IMR-90 (cell line): ENCODE results near the gene USP9X.

ENCODE experiments used
- CEBPB ChIP-seq: IDR thresholded peaks from 2 replicates; pipeline ENCODE4 v1.6.1; 2012; ENCODE audit warnings: low read depth, low read length, improper control_type of control experiment
- CHD1 ChIP-seq: IDR thresholded peaks from 2 replicates; pipeline ENCODE4 v1.6.1; 2012; ENCODE audit warnings: low read depth, low read length, improper control_type of control experiment
- MAFK ChIP-seq: IDR thresholded peaks from 2 replicates; pipeline ENCODE4 v1.6.1; 2012; ENCODE audit warnings: low read depth, low read length, improper control_type of control experiment
- MXI1 ChIP-seq: IDR thresholded peaks from 2 replicates; pipeline ENCODE4 v1.6.1; 2012; ENCODE audit warnings: low read depth, mild to moderate bottlenecking, low read length, moderate library complexity, borderline replicate concordance
- POLR2A ChIP-seq: IDR thresholded peaks from 2 replicates; pipeline ENCODE4 v1.6.1; 2012; ENCODE audit warnings: mild to moderate bottlenecking, low read depth, low read length
- RAD21 ChIP-seq: IDR thresholded peaks from 2 replicates; pipeline ENCODE4 v1.6.1; 2012; ENCODE audit warnings: low read length, improper control_type of control experiment
- RCOR1 ChIP-seq: IDR thresholded peaks from 2 replicates; pipeline ENCODE4 v1.6.1; 2012; ENCODE audit warnings: mild to moderate bottlenecking, low read length, improper control_type of control experiment; ENCODE audit not compliant: insufficient replicate concordance
- RFX5 ChIP-seq: IDR thresholded peaks from 2 replicates; pipeline ENCODE4 v1.8.0; 2012; ENCODE audit warnings: low read depth, mild to moderate bottlenecking, low read length, moderate library complexity
- SMC3 ChIP-seq: fragments of 150-350 bp; IDR thresholded peaks from 2 replicates; pipeline ENCODE4 v1.6.1; 2016; ENCODE audit warnings: low read depth, mild to moderate bottlenecking, antibody characterized with exemption, low read length, moderate library complexity
- TF ChIP-seq, protein P1 (sequence below): conservative IDR thresholded peaks from 2 replicates; pipeline ENCODE4 v1.5.1; 2012; ENCODE audit warnings: mild to moderate bottlenecking, low read depth, low read length, improper control_type of control experiment
- TF ChIP-seq, protein P2 (sequence below): fragments of 150-350 bp; IDR thresholded peaks from 2 replicates; pipeline ENCODE4 v1.6.1; 2017; ENCODE audit warnings: mild to moderate bottlenecking, antibody characterized with exemption, low read length, low read depth
- TF ChIP-seq, protein P3 (sequence below): fragments of 150-350 bp; IDR thresholded peaks from 2 replicates; pipeline ENCODE4 v1.6.1; 2016; ENCODE audit warnings: low read depth, mild to moderate bottlenecking, low read length, moderate library complexity, borderline replicate concordance

DNA sequence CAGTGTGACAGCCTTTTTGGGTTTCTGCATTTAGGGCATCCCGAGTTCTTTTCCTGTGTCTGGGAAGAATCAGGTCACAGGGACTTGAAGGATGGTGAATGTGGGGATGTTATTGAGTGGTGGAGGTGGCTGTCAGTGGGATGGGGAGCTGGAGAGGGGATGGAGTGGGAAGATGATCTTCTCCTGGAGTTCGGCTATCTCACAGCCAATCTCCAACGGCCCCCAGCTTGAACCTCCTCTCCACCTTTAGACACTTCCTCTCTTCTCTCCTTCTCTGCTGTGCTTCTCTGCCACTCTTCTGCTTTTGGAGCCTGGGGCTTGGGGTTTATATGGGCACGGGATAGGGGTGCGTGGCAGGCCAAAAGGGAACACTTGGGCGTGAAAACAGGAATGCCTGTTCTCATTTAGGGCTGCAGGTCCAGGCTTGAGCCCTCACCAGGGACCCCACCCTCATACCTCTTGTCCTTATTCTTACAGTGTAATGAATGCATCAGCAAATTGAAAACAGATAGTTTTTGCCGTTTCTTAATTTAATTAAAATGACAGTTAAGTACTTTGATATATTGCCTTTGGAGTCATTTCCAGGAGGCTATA is 37.5 kb downstream of the USP9X start:
- TF ChIP-seq, protein P1, sequence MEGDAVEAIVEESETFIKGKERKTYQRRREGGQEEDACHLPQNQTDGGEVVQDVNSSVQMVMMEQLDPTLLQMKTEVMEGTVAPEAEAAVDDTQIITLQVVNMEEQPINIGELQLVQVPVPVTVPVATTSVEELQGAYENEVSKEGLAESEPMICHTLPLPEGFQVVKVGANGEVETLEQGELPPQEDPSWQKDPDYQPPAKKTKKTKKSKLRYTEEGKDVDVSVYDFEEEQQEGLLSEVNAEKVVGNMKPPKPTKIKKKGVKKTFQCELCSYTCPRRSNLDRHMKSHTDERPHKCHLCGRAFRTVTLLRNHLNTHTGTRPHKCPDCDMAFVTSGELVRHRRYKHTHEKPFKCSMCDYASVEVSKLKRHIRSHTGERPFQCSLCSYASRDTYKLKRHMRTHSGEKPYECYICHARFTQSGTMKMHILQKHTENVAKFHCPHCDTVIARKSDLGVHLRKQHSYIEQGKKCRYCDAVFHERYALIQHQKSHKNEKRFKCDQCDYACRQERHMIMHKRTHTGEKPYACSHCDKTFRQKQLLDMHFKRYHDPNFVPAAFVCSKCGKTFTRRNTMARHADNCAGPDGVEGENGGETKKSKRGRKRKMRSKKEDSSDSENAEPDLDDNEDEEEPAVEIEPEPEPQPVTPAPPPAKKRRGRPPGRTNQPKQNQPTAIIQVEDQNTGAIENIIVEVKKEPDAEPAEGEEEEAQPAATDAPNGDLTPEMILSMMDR = no peak
- TF ChIP-seq SMC3 = no peak
- TF ChIP-seq, protein P2, sequence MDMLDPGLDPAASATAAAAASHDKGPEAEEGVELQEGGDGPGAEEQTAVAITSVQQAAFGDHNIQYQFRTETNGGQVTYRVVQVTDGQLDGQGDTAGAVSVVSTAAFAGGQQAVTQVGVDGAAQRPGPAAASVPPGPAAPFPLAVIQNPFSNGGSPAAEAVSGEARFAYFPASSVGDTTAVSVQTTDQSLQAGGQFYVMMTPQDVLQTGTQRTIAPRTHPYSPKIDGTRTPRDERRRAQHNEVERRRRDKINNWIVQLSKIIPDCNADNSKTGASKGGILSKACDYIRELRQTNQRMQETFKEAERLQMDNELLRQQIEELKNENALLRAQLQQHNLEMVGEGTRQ = no peak
- TF ChIP-seq MXI1 = no peak
- no peak for TF ChIP-seq RAD21
- no peak for TF ChIP-seq POLR2A
- no peak for TF ChIP-seq RFX5
- TF ChIP-seq MAFK = no peak
- TF ChIP-seq RCOR1 = no peak
- TF ChIP-seq CEBPB = no peak
- TF ChIP-seq, protein P3, sequence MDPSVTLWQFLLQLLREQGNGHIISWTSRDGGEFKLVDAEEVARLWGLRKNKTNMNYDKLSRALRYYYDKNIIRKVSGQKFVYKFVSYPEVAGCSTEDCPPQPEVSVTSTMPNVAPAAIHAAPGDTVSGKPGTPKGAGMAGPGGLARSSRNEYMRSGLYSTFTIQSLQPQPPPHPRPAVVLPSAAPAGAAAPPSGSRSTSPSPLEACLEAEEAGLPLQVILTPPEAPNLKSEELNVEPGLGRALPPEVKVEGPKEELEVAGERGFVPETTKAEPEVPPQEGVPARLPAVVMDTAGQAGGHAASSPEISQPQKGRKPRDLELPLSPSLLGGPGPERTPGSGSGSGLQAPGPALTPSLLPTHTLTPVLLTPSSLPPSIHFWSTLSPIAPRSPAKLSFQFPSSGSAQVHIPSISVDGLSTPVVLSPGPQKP = no peak
- no peak for TF ChIP-seq CHD1
